CD1c-positive myeloid dendritic cell (primary cell): ENCODE results near the gene GRM5.
A peak's percentile ranks its signal among the peaks of the same experiment; 100 is the strongest.
"Not testable (repeated sequence)": the region's sequence is repeated elsewhere in the genome, so short reads cannot be mapped to it uniquely, and the experiment has no call there.

Source experiments
- DNase-seq: peaks from one replicate; pipeline ENCODE4 v3.0.0-alpha.2; 2016; ENCODE audit errors: extremely low spot score

GRM5 gene

DNA sequence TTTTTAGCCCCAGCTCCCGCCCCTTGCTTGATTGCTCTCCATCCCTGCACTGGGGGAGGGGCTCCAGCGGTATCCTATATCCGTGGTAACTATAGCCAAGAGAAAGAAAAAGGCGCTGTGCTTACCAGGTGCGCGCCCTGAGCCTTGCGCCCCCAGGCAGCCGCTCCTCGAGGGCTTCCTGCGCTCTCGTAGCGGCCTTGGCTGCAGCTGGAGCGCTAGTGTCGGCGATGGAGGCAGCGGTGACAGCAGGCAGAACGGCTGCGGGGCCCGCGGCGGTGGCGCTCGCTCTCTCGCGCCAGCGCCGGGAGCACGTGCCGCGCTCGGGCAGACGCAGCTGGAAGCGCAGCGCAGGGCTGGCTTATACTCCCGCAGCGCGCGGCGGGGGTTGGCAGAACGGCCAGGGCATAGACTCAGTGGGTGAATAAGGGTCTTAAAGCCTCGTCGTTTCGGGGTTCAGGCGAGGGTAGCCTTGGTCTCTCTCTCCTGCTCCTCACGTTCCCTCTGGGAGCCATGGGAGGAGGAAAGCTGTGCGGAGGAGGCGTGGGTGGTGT is at the start of gene GRM5:
Gene GRM5 (minus strand): TSS at position 332 of the 551 bp plus-strand sequence. CDS start 18,110 bp downstream, outside the sequence.
- not testable (repeated sequence) for DNase-seq

DNA sequence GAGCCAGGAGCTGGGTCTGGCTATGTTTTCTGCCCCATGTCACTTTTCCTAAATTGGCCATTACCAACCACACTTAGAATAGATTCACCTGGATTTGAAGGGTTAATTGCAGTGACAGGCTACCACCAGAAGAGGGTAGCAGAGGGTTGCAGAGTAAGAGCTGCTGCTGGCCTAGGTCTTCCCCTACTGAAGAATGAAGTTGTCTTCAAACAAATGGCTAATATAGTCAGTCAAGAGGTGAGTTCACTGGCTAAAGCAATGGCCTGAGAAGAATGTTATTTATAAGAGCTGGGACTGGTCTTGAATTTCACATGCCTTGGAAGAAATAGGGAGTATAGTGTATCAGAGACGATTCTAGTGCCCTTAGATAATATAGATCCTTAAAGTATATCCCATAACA is 32.2 kb upstream of the GRM5 start:
- DNase-seq = peak; percentile 3

DNA sequence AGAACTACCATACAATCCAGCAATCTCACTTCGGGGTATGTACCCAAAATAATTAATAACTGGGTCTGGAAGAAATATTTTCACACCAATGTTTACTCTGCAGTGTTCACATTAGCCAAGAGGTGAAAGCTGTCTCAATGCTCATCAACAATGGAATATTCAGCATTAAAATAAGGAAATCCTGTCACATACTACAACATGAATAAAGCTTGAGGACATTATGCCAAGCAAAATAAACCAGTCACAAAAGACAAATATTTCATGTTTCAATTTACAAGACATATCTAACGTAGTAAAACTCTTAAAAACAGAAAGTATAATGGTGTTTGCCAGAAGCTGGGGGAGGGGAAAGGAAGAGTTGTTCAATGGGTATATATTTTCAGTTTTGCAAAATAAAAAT is 28.0 kb upstream of the GRM5 start:
- DNase-seq = not testable (repeated sequence)

DNA sequence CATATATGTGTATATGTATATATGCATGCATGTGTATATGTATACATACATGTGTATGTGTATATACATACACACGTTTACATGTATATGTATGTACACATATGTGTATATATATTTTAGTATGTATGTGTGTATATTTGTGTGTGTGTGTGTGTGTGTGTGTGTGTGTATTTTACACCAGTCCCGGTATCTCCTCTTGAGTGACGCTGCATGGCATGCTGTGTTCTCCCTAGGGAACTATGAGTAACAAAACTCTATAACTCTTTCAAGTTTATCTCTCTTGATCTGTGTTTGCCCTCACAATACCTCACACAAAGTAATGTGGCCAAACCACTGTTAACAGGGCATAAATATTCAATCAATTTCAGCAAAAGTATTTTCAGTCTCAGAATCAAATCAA is 19.2 kb upstream of the GRM5 start:
- not testable (repeated sequence) for DNase-seq

DNA sequence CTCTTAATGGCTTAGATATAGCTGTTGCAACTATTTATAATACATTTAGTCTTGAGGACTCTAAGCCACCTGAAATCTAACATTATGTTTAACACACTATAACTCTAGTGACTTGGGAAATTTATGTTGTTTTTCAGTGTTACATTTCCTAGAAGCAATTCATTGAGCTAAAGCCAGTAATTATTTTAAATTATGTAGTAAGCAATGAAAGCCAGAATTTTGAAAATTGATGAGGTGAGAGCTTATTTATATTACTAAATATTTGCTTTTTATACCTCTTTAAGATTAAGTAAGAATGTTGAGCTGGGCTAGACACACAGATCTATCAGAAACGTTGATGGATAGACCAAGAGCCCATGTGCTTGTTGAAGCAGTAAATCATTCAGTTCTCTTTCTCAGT is 5.1 kb upstream of the GRM5 start:
- DNase-seq = not testable (repeated sequence)

DNA sequence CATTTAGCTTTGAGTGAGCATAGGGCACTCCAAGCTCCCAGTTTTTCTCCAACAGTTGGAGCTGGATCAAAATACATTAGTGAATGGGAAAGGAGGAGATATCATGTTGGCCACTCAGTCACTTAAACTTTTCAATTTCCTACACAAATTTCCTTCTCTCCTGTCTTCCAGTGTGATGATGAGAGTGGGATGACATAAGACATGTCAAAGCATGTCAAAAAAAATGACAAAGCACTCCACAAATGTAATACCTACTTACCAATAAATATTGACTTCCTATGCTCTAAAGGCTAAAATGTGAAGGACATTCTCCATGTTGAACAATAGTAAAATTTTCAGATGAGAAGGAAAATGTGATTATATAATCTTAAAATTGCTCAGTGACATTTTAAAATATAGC is 1.5 kb upstream of the GRM5 start:
- DNase-seq = no peak

DNA sequence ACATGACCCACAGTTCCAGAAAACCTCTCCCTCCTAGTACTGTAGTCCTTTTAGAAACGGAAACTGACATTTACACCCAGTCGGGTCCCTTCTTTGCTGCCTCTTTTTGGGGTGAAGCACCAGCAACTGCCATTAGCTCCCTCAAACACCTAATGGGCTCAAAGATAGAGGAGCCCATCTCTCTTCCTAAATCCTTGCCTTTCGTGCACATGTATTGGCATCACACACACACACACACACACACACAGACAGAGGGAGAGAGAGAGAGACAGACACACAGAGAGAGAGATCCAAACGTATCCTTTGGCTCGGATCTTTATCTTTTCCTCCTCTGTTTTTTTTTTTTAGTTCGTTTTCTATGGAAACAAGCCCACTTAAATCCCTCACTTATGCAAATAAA is 716 bp downstream of the GRM5 start:
- no peak for DNase-seq

DNA sequence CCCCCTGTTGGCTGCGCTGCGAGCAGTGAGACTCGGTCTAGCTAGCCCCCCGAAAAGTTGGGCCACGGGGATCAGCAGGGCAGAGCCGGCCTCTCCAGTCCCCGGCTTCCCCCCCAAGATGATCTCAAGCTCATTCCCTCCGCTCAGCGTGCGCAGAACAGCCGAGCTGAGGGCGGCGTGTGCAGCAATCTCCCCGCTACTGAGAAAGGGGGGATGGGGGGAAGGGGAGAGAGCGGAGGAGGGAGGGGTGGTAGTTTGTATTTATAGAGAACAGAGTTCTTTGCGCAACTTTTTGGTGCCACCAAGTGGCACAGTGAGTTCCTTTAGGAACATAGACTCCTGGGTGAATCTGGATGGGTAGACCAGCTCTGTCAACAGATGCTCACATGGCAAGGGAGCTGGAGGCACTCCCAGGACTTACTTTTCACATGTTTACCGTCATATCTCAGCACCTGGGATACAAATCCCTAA is 2.3 kb downstream of the GRM5 start:
- DNase-seq = not testable (repeated sequence)

DNA sequence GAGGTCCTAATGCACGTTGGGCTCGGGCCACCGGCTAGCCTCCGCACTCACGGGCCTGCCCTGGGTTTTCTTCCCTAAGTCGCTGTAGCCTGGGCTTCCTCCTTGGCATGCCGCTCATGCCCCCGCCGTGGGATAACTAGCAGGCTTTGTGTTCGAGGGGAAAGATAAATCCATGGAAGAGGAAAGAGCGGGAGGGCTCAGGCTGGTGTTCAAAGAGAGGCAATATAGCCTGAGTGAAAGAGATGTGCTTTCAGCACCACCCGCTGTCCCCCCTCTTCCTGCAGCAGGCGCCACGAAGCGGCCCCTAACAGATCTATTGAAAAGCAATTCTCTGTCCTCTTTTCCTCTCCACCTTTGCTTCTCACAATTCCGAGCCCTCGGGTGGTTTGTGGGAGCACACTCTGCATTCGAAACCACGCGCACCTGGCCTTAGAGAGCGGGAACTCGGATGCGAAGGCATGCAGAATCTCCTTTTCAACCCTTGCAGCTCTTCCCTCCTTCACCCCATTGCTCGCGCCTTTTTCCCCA is 2.9 kb downstream of the GRM5 start:
- not testable (repeated sequence) for DNase-seq

DNA sequence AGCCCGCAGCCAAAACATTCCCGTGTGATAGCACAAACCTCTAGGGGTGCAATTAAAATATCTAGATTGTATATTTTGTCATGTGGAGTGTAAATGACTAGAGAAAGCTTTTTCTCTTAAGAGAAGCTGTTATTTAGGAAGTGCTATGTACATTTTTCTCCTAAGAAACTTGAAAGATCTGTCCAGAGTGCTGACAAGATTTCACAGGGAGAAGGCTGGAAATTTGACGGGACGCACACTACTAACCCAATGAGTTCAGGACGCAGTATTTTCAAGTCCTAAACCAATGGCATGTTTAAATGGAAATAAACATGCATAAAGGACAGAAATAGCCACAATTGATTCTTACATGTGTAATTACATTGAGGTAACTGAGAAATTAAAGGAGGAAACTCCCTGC is 3.9 kb downstream of the GRM5 start:
- DNase-seq = not testable (repeated sequence)

DNA sequence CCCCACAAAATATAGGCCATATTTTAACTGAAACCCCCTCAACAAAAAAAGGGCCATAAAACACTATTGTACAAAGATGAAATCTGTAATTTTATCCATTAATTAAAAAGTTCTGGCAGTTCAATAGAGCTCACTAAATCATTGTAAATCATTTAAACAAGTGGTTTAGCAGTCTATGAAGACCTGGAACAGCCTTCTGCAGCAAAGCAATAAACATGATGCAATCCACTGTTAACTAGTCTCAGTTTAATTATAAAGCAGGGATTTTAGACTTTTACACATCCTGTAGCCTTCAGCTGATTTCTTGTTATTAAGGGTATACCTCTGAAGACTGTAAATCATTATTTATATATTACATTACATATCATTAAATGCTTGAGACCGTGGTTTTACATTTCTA is 8.4 kb downstream of the GRM5 start:
- not testable (repeated sequence) for DNase-seq

DNA sequence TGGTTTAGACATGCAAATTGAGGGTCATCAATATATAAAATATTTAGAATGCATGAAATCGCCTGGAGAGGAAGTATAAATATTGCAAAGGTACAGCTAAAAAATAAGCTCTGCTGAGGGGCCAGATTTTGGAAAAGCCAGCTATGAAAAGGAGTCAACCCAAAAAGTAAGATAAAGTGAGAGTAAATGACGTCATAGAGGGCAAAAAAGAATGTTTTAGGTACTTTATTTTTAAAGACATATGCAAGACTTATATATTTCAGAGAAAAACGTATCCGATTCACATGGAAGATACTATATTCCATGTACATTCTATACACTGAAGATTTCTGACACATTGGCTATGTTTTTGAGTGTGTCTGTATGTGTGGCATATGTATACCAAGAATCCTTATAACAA is 13.6 kb downstream of the GRM5 start:
- DNase-seq = no peak

DNA sequence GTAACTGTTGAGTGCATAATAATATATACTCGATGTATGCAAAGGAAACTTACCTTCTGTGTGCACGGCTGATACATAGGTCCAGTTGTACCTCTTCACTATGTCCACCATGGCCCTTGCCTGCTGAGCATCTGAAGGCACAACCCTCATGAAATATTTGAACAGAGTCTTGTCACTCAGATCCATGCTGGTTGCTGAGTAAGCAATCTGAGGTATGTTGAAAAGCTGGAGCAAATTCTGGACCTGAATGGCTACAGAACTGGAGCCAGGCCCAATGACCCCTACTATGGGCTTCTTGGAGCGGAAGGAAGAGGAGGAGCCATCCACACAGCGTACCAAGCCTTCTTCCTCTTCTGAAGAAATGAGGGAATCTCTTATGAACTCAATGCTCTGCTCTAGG is 18.6 kb downstream of the GRM5 start:
- not testable (repeated sequence) for DNase-seq

DNA sequence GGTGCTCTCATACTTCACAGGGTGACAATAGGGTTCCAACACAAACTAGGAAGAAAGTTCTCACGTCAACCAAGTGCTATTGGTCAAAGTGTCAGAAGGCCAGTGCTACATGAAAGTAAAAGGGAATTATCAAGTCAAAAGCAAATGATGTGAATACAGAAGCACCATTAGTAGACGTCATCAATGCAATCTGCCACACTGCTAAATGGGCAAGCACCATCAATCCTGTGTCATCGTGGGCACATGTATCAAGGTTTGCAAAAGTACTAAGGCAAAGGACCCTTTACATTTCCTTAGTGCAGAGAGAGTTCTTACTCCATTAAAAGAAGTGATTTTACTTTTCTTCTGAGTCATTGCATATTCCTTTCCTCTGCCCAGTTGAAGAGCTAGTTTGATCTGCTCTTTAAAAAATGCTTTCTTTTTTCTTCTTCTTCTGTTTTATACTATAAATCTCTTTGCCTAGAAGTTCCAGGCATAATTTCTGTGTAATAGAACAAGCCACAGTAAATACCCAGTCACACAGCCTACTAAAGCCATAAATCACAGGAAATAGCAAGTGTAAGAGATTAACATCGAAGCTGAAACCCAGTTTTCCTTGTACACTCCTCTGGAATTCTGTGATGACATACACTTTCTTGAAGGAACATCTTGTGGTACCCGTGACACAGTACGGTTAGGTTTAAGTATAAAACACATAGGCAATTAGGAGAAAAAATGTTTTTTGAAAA is 21.8 kb downstream of the GRM5 start:
- not testable (repeated sequence) for DNase-seq

DNA sequence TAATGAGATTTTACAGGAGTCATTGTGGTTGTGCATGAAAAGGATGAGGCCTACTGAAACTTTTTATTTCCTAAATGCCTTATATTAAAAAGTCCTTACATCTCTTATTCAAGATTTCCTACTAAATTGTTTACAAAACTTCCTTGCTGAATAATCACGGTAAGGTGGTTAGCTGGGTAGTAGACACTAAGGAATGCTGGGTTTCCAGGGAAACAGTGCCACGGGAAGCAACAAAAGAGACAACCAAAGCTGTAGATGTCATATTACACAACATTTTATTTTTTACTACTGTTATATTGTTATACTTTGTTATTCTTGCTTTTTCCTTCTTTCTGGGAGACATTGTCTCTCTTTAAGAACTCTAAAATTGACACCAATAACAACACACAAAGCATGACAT is 36.1 kb downstream of the GRM5 start:
- not testable (repeated sequence) for DNase-seq

DNA sequence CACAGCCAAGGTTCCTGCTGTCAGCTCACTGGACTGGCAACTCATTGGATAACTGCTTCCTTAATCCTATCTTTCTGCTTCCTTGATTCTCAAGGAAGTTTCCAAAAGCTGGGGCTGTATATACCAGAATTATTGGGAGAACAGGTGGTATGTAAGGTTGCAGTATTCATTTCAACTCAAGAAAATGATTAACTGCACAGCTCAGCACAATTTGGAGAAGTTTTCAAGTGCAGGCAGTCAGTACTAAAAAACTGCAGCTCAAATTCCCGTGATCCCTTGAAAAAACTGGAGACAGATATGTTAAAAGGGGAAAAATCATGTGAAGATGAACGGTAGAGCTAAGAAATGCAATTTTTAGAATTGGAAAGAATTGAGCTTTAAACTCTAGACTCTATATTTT is 44.4 kb downstream of the GRM5 start:
- no peak for DNase-seq

DNA sequence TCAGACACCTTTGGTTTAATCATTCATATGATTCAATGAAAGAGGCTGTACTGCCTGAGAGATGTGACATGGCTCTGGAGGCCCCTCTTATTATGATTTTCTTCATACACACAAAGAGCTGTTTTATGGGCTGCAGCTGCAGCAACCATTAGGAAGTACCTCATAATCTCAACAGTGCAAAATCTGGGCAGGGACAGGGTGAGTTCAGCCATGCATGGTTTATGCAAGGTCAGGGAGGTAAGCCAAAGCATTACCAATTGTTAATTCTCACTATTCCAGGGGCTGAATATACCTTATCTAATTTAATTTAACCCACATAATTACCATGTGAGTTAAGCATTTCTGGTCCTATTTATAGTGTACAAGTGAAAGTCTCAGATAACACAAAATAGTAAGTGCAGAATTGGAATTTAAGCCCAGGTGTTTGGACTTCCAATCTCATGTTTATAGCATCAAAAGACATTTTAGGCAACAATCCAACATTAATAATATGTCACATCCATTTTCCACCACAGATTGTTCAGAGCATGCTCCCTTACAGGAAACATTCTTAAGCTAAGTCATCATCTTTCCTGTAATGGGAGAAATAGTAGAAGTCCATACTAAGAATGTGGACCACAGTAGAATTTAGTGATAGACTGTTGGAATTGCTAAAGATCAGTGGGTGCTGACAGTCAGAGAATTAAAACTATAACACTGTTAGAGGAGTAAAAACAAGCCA is 45.8 kb downstream of the GRM5 start:
- not testable (repeated sequence) for DNase-seq

DNA sequence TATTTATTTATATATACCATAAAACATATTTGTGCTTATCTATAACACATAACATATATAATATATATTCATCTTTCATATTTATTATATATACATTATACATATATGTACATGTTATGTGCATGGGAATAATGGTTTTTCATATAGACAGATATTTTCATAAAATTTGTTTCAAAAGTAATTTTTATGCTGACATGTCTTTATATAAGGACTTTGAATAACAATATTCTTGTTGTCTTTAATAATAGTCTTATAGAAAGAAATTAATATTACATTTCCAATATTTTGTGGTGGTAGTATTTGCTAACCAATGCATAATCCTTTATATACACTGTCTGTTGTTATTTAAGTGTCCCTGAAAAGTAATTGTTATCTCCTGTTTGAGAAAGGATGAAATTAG is 49.6 kb downstream of the GRM5 start:
- no peak for DNase-seq

DNA sequence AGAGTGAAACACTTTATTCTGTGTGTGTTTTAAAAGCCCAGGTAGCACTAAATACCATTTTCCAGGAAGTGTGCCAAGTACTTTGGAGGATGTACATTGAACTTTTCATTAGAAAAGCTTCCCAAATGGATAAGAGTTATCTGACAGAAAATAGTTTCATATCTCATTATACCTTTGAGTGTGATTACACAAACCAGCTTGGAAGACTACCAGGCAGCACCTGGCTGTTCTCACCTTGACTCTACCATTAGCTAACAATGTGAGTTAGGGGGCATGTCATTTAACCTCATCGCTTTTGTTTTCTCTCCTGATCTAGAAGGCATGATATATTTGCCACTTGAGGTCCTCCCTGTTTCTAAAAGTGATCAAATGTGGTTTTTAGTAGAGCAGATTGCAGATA is 50.2 kb downstream of the GRM5 start:
- no peak for DNase-seq

DNA sequence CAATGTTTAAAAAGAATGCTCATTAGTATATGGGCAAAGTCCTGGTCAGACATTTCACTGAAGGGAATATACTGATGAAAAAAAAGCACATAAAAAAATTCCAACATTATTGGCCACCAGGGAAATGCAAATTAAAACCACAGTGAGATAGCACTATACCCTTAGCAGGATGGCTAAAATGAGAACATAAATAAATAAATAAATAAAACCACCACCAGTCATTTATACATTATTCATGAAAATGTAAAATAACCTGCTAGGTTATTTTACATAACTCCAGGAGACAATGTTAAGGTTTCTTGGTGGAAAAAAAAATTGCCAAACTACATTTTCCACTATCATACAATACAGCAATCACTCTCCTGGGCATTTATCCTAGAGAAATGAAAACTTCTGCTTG is 64.9 kb downstream of the GRM5 start:
- not testable (repeated sequence) for DNase-seq

DNA sequence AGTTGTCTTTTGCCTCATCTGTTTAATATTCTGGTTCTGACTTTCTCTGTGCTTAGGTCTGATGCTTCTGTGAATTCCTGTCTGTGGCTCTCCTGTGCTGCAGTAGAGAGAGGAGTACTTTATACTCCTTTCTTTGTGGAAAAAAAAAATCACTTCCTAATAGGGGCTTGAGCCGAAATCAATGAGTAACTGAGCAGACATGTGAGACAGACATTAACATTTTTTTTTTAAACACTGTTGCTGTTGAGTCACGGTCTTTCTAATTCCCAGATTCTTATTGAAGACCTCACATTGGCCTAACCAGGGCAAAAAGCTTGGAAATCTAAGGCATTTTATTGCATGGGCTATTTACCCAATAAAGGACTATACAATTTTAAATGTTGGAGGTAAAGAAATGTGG is 86.1 kb downstream of the GRM5 start:
- no peak for DNase-seq

DNA sequence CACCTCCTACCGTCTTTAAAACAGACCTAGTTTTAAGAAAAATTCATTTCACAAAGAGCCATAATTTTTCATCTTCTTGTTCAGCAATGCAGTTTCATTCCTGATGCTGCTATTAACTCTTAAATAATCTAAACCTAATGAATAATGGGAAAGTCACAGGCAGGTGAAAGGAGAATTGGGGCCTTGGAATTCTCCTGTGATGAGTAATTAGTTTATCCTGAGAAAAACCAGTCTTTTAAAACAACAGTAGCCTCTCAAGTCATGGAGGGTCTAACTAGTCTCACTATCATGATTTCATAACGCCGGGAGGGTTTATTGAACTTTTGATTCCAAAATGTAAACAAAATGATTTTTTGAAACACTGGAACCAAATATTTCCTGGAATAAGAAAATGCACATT is 86.8 kb downstream of the GRM5 start:
- not testable (repeated sequence) for DNase-seq

DNA sequence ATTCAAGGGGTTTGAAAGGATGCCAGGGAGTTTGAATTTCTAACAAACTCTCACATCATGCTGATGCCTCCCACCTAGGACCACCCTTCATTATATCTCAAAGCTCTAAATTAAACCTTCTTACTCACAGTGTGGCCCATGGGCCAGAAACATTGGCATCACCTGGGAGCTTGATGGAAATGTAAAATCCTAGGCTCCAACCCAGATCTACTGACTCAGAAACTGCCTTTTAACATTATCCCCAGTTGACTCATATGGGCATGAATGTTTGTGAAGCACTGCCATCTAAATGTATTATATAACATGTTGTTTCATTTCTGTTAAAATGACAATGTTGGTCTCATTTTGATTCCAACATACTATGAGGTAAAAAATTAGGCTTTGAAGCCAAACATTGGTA is 90.3 kb downstream of the GRM5 start:
- DNase-seq = not testable (repeated sequence)
